Measurements from ENCODE around the gene HOXB9. TPM values are rescaled to one million over a fixed set of nuclear protein-coding genes. Genes with fewer than 3 reads are reported as not detected.

Gene HOXB9
- total and polyA plus RNA-seq, 9 of the 15 experiments (the other 6 are each of a cell fraction or from before 2014, with no cell fraction given), result 3.1 to 196 (median 77.6) TPM

DNA sequence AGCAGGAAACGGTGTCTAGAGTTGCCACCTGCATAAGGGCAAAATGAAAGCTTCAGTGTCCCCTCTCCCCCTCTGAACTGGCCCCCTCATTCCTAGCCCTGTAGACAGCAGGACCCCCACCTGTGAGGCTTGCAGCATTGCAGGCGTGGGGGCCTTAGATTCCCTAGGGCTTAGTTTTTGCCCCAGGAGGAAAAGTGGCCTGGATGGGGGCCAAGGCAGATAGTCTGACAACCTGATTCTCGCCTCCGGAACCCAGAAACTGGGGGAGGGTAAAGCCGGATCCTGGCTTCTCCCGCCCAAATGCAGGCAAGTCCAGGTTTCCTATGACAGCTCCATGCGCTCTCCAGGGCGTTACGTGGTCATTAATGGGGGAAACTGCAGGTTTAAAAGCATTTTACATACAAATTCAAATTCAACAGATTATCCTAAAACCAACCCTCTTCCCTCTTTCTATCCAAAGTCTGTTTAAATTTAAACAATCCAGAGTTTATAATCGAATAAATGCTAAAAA, 20.7 kb downstream of the HOXB9 start (continued):
- TF ChIP-seq, protein P1, sequence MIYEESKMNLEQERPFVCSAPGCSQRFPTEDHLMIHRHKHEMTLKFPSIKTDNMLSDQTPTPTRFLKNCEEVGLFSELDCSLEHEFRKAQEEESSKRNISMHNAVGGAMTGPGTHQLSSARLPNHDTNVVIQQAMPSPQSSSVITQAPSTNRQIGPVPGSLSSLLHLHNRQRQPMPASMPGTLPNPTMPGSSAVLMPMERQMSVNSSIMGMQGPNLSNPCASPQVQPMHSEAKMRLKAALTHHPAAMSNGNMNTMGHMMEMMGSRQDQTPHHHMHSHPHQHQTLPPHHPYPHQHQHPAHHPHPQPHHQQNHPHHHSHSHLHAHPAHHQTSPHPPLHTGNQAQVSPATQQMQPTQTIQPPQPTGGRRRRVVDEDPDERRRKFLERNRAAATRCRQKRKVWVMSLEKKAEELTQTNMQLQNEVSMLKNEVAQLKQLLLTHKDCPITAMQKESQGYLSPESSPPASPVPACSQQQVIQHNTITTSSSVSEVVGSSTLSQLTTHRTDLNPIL (CRISPR knock-in tag; IDR thresholded peaks at IDR 0.05), result no peak
- TF ChIP-seq, protein P2, sequence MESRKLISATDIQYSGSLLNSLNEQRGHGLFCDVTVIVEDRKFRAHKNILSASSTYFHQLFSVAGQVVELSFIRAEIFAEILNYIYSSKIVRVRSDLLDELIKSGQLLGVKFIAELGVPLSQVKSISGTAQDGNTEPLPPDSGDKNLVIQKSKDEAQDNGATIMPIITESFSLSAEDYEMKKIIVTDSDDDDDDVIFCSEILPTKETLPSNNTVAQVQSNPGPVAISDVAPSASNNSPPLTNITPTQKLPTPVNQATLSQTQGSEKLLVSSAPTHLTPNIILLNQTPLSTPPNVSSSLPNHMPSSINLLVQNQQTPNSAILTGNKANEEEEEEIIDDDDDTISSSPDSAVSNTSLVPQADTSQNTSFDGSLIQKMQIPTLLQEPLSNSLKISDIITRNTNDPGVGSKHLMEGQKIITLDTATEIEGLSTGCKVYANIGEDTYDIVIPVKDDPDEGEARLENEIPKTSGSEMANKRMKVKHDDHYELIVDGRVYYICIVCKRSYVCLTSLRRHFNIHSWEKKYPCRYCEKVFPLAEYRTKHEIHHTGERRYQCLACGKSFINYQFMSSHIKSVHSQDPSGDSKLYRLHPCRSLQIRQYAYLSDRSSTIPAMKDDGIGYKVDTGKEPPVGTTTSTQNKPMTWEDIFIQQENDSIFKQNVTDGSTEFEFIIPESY (CRISPR knock-in tag; IDR thresholded peaks at IDR 0.05), result no peak
- TF ChIP-seq ZNF780A (CRISPR knock-in tag; IDR thresholded peaks at IDR 0.05), result no peak
- no peak for TF ChIP-seq SP2 (IDR thresholded peaks at IDR 0.05; ENCODE audit: extremely low read depth, low read depth, low read length, poor library complexity, severe bottlenecking)
- peak; percentile 89 for TF ChIP-seq ETV1 (tag; conservative IDR thresholded peaks at IDR 0.05; ENCODE audit: low read depth)
- no peak for TF ChIP-seq KLF6 (CRISPR knock-in tag; IDR thresholded peaks at IDR 0.05; ENCODE audit: borderline replicate concordance)
- TF ChIP-seq BHLHE40 (IDR thresholded peaks at IDR 0.05; ENCODE audit: low read length), result no peak
- TF ChIP-seq, protein P3, sequence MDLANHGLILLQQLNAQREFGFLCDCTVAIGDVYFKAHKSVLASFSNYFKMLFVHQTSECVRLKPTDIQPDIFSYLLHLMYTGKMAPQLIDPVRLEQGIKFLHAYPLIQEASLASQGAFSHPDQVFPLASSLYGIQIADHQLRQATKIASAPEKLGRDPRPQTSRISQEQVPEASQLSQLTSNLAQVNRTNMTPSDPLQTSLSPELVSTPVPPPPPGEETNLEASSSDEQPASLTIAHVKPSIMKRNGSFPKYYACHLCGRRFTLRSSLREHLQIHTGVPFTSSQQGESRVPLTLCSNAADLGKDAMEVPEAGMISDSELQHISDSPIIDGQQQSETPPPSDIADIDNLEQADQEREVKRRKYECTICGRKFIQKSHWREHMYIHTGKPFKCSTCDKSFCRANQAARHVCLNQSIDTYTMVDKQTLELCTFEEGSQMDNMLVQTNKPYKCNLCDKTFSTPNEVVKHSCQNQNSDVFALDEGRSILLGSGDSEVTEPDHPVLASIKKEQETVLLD (IDR thresholded peaks at IDR 0.05), result no peak
- no peak for TF ChIP-seq DDX20 (tag; IDR thresholded peaks at IDR 0.05; ENCODE audit: low read depth)
- no peak for TF ChIP-seq TAL1 (IDR thresholded peaks at IDR 0.05)
- TF ChIP-seq MXI1 (IDR thresholded peaks at IDR 0.05; ENCODE audit: low read depth, low read length), result no peak
- TF ChIP-seq HMG20A (CRISPR knock-in tag; conservative IDR thresholded peaks at IDR 0.05), result no peak
- TF ChIP-seq SAFB2 (IDR thresholded peaks at IDR 0.05; ENCODE audit: borderline replicate concordance, low read depth, low read length, severe bottlenecking), result no peak
- TF ChIP-seq ZNF436 (CRISPR knock-in tag; IDR thresholded peaks at IDR 0.05), result no peak
- TF ChIP-seq, protein P4, sequence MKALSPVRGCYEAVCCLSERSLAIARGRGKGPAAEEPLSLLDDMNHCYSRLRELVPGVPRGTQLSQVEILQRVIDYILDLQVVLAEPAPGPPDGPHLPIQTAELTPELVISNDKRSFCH (CRISPR knock-in tag; IDR thresholded peaks at IDR 0.05), result no peak
- TF ChIP-seq, protein P4 (tag; IDR thresholded peaks at IDR 0.05), result no peak
- TF ChIP-seq ZNF140 (CRISPR knock-in tag; IDR thresholded peaks at IDR 0.05), result no peak
- TF ChIP-seq ZNF197 (CRISPR knock-in tag; IDR thresholded peaks at IDR 0.05; ENCODE audit: low read depth), result no peak
- TF ChIP-seq, protein P5, sequence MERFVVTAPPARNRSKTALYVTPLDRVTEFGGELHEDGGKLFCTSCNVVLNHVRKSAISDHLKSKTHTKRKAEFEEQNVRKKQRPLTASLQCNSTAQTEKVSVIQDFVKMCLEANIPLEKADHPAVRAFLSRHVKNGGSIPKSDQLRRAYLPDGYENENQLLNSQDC (CRISPR knock-in tag; IDR thresholded peaks at IDR 0.05), result no peak
- peak; percentile 5 for TF ChIP-seq BRD9 (IDR thresholded peaks at IDR 0.05; ENCODE audit: low read depth, partially characterized antibody)
- TF ChIP-seq PHF21A (IDR thresholded peaks at IDR 0.05; ENCODE audit: borderline replicate concordance, low read depth), result no peak
- no peak for TF ChIP-seq KAT8 (IDR thresholded peaks at IDR 0.05; ENCODE audit: low read depth)
- TF ChIP-seq TBL1XR1 (IDR thresholded peaks at IDR 0.05; ENCODE audit: low read length in 2 of 2), result no peak
- TF ChIP-seq CBX8 (IDR thresholded peaks at IDR 0.05; ENCODE audit: borderline replicate concordance, extremely low read depth, low read depth, low read length, poor library complexity, severe bottlenecking), result no peak

All from K562 (cell line).